HG03060 (cell line): ENCODE measurements around the gene SOX10.

Experiments used
- ATAC-seq: cut with Tn5 transposase; IDR thresholded peaks from one replicate; pipeline ENCODE4 v1.9.1; 2021; ENCODE audit warnings: low read depth, moderate number of reproducible peaks; ENCODE audit not compliant: unreplicated experiment

The SOX10 gene

GRCh38 chr22:37983860-37984791 is at the start of gene SOX10:
SOX10 (minus strand) TSS chr22:37984555; CDS start chr22:37983784, 771 bp downstream.
- ATAC-seq = no peak

- ATAC-seq = no peak
Observed at GRCh38 chr22:38033522-38034277, 49.3 kb upstream of the SOX10 start.

- ATAC-seq = no peak
Observed at GRCh38 chr22:38032681-38033521, 48.5 kb upstream of the SOX10 start.

GRCh38 chr22:38031491-38031890 is 47.1 kb upstream of the SOX10 start:
- ATAC-seq = no peak

- ATAC-seq = no peak
Observed at GRCh38 chr22:38030311-38031133, 46.2 kb upstream of the SOX10 start.

GRCh38 chr22:38029901-38030300 is 45.5 kb upstream of the SOX10 start:
- ATAC-seq = no peak

- ATAC-seq = no peak
Observed at GRCh38 chr22:38029370-38029769, 45.0 kb upstream of the SOX10 start.

- no peak for ATAC-seq
Observed at GRCh38 chr22:38028344-38029130, 44.2 kb upstream of the SOX10 start.

- ATAC-seq = no peak
Observed at GRCh38 chr22:38027487-38027886, 43.1 kb upstream of the SOX10 start.

GRCh38 chr22:38026130-38027111 is 42.1 kb upstream of the SOX10 start:
- ATAC-seq = no peak

- ATAC-seq = no peak
Observed at GRCh38 chr22:38025514-38025913, 41.2 kb upstream of the SOX10 start.

- no peak for ATAC-seq
Observed at GRCh38 chr22:38023045-38023444, 38.7 kb upstream of the SOX10 start.

- no peak for ATAC-seq
Observed at GRCh38 chr22:38021206-38021605, 36.9 kb upstream of the SOX10 start.

- no peak for ATAC-seq
Observed at GRCh38 chr22:38018938-38019827, 34.8 kb upstream of the SOX10 start.

- no peak for ATAC-seq
Observed at GRCh38 chr22:38017939-38018885, 33.9 kb upstream of the SOX10 start.
